Stomach (tissue), 9 donors: ENCODE measurements around the gene OLIG1. TPM values are rescaled to one million over a fixed set of nuclear protein-coding genes. Genes with fewer than 3 reads are reported as not detected.

ENCODE experiments used
- DNase-seq, 2 donors: peaks; one replicate each; pipeline versions ENCODE4 v3.0.0 to v3.0.0-alpha.2; 2013 to 2019
- H3K27ac ChIP-seq, 5 donors: fragments of 200-600 bp in 4 of 5; sonication (generic) in 4 of 5; one replicate each; pipeline ENCODE4 v1.5.1; 2013 to 2019; ENCODE audit warnings: mild to moderate bottlenecking in 1 of 5, moderate library complexity in 1 of 5
- H3K27me3 ChIP-seq, 3 donors: fragments of 200-600 bp; sonication (generic); one replicate each; pipeline ENCODE4 v1.5.1; 2017 to 2019; ENCODE audit warnings: mixed run types in 1 of 3
- H3K36me3 ChIP-seq, 4 donors: fragments of 200-600 bp; sonication (generic); 1 replicate in 3 of 4; 2 replicates in 1 of 4; pipeline ENCODE4 v1.5.1; 2016 to 2019
- H3K4me1 ChIP-seq, 4 donors: fragments of 200-600 bp; sonication (generic); one replicate each; pipeline ENCODE4 v1.5.1; 2016 to 2019
- H3K4me3 ChIP-seq, 4 donors: fragments of 200-600 bp; sonication (generic) in 3 of 4; one replicate each; pipeline ENCODE4 v1.5.1; 2016 to 2019; ENCODE audit warnings: mild to moderate bottlenecking in 1 of 4
- H3K9me3 ChIP-seq, 4 donors: fragments of 200-600 bp; sonication (generic); one replicate each; pipeline ENCODE4 v1.5.1; 2016 to 2019
- CTCF ChIP-seq, 7 experiments: fragments of 450-650 bp in 4 of 7; fragments of 200-600 bp in 3 of 7; sonication (generic) in 3 of 7; IDR thresholded peaks; one replicate each; pipeline ENCODE4 v1.5.1; 2016 to 2019; ENCODE audit warnings: antibody characterized with exemption in 7 of 7, control low read depth in 2 of 7, mild to moderate bottlenecking in 1 of 7
- EP300 ChIP-seq: sonication (generic); formaldehyde crosslinking; IDR thresholded peaks from one replicate; pipeline ENCODE4 v1.6.1; 2017; ENCODE audit warnings: antibody characterized with exemption
- POLR2A ChIP-seq, 4 donors: fragments of 450-650 bp; IDR thresholded peaks; one replicate each; pipeline ENCODE4 v1.6.1; 2016; ENCODE audit warnings: antibody characterized with exemption in 4 of 4, control low read depth in 2 of 4, mild to moderate bottlenecking in 1 of 4, moderate library complexity in 1 of 4
- POLR2AphosphoS5 ChIP-seq, 3 donors: sonication (generic); formaldehyde crosslinking; IDR thresholded peaks; one replicate each; pipeline ENCODE4 v1.6.1; 2016; ENCODE audit warnings: antibody characterized with exemption in 3 of 3
- WGBS, 5 donors: extraction: QIAGEN DNeasy Blood & Tissue Kit in 3 of 5; methylation state at CpG; one replicate each; pipeline versions ENCODE4 v1.1.5 to v1.1.7; 2013 to 2018; 5-methylcytosine and 5-hydroxymethylcytosine counted together
- intact Hi-C: fragments of 100-400 bp; cut with DNase I; formaldehyde crosslinking; loops from one replicate; pipeline ENCODE4 v1.15.1; 2023; ENCODE audit warnings: low total_unique reads
- polyA plus RNA-seq, 3 donors: library from polyadenylated mRNA; stranded (reverse); fragments of 200-250 nt; gene quantifications; one replicate each; pipeline ENCODE4 v1.2.3, GENCODE V29; 2013
- total RNA-seq, 5 donors: library from RNA; depleted of rRNA; stranded (reverse); fragments of >200 nt; gene quantifications; one replicate each; pipeline versions ENCODE4 v1.1.0 to v1.2.3, GENCODE V29; 2014 to 2016
- donor health status: healthy with polysubstance abuse.
- donor health status: Bipolar disorder and iron deficiency.
- donor health status: healthy.

Gene OLIG1
- total and polyA plus RNA-seq, 8 donors, result not detected

GRCh38 chr21:33064623-33065390 is 5.1 kb upstream of the OLIG1 start:
- intact Hi-C loops, result no loop called here
- H3K4me1 ChIP-seq, result peaks cover 0 to 8% (median 2%) of the 10 kb centered on the region in 4 donors
- TF ChIP-seq POLR2AphosphoS5 (IDR thresholded peaks at IDR 0.05), result no peak
- no peak for TF ChIP-seq POLR2A (IDR thresholded peaks at IDR 0.05)
- no peak for TF ChIP-seq EP300
- no peak for TF ChIP-seq CTCF (IDR thresholded peaks at IDR 0.05)
- H3K27me3 ChIP-seq, result peaks cover 1 to 97% (median 43%) of the 10 kb centered on the region in 3 donors
- no peak overlapping the region for H3K4me3 ChIP-seq
- peaks cover 4 to 12% (median 11%) of the 10 kb centered on the region in 4 donors for H3K9me3 ChIP-seq
- no peak for DNase-seq
- H3K27ac ChIP-seq, result no peak overlapping the region
- H3K36me3 ChIP-seq, result no peaks in the 10 kb centered on the region
- 28 to 42% (median 38%) methylated on average over 18 of the region's 18 CpGs for WGBS, 5 donors

GRCh38 chr21:33067043-33067442 is 2.9 kb upstream of the OLIG1 start:
- Histone ChIP-seq H3K4me1 (peaks cover 13 to 30% (median 25%) of the 10 kb centered on the region in 4 donors), H3K27me3 (peaks cover 13 to 99% (median 63%) of the 10 kb centered on the region in 3 donors), H3K36me3 (no peaks in the 10 kb centered on the region), H3K9me3 (peaks cover 4 to 13% (median 11%) of the 10 kb centered on the region in 4 donors), H3K27ac (no peak overlapping the region), H3K4me3 (no peak overlapping the region)
- TF ChIP-seq POLR2AphosphoS5 (IDR thresholded peaks at IDR 0.05) (no peak), POLR2A (IDR thresholded peaks at IDR 0.05) (no peak), EP300 (no peak), CTCF (IDR thresholded peaks at IDR 0.05) (no peak)
- intact Hi-C loops, result no loop called here
- WGBS, 5 donors, result 83 to 90% (median 89%) methylated on average over 4 to 7 of the region's 7 CpGs
- no peak for DNase-seq

- Histone ChIP-seq H3K4me1 (peaks cover 16 to 34% (median 27%) of the 10 kb centered on the region in 4 donors), H3K27ac (no peak overlapping the region), H3K27me3 (peaks cover 13 to 100% (median 68%) of the 10 kb centered on the region in 3 donors), H3K9me3 (peaks cover 4 to 13% (median 11%) of the 10 kb centered on the region in 4 donors), H3K36me3 (no peaks in the 10 kb centered on the region), H3K4me3 (no peak overlapping the region)
- WGBS, 5 donors, result 44 to 57% (median 49%) methylated on average over 3 to 4 of the region's 4 CpGs
- no peak for TF ChIP-seq EP300
- TF ChIP-seq POLR2AphosphoS5 (IDR thresholded peaks at IDR 0.05), result no peak
- no peak for TF ChIP-seq POLR2A (IDR thresholded peaks at IDR 0.05)
- TF ChIP-seq CTCF (IDR thresholded peaks at IDR 0.05), result no peak
- intact Hi-C loops, result no loop called here
- no peak for DNase-seq
These were observed 2.5 kb upstream of the OLIG1 start for GRCh38 chr21:33067457-33067856.

- H3K27me3 ChIP-seq, result peaks cover 13 to 100% (median 70%) of the 10 kb centered on the region in 3 donors
- peak overlapping the region in 1 of 4 donors; percentile 53 for H3K4me3 ChIP-seq
- DNase-seq, result no peak
- peaks cover 4 to 13% (median 11%) of the 10 kb centered on the region in 4 donors for H3K9me3 ChIP-seq
- no peaks in the 10 kb centered on the region for H3K36me3 ChIP-seq
- H3K4me1 ChIP-seq, result peaks cover 16 to 33% (median 27%) of the 10 kb centered on the region in 4 donors
- no peak overlapping the region for H3K27ac ChIP-seq
- 66 to 74% (median 70%) methylated on average over 5 of the region's 5 CpGs for WGBS, 5 donors
- no peak for TF ChIP-seq POLR2AphosphoS5 (IDR thresholded peaks at IDR 0.05)
- no peak for TF ChIP-seq POLR2A (IDR thresholded peaks at IDR 0.05)
- TF ChIP-seq EP300, result no peak
- TF ChIP-seq CTCF (IDR thresholded peaks at IDR 0.05), result no peak
- intact Hi-C loops, result no loop called here
These were observed 698 bp upstream of the OLIG1 start for GRCh38 chr21:33069243-33069642.
